HG03457 (cell line): ENCODE data around the gene CNNM1.

Experiments used
- ATAC-seq: cut with Tn5 transposase; IDR thresholded peaks from one replicate; pipeline ENCODE4 v1.9.1; 2021; ENCODE audit warnings: moderate number of reproducible peaks; ENCODE audit not compliant: unreplicated experiment

The CNNM1 gene

DNA sequence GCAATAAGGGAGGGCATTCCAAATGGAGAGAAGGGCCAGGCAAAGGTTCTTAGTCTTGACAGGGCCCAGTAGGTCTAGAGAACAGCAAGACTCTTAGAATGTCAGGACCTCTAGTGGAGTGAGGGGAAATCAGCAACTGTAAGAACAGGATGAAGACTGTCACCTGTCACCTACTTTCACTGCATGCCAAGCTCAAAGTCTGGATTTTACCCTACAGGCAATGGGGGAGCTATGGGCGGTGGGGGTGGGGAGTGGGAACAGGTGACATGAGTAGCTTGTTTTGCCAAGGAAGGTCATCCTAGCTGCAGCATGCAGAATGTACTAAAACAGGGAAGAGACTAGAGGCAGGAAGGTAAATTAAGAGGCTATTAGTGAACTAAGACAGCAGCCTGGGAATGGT is 82.9 kb downstream of the CNNM1 start:
- ATAC-seq = no peak

DNA sequence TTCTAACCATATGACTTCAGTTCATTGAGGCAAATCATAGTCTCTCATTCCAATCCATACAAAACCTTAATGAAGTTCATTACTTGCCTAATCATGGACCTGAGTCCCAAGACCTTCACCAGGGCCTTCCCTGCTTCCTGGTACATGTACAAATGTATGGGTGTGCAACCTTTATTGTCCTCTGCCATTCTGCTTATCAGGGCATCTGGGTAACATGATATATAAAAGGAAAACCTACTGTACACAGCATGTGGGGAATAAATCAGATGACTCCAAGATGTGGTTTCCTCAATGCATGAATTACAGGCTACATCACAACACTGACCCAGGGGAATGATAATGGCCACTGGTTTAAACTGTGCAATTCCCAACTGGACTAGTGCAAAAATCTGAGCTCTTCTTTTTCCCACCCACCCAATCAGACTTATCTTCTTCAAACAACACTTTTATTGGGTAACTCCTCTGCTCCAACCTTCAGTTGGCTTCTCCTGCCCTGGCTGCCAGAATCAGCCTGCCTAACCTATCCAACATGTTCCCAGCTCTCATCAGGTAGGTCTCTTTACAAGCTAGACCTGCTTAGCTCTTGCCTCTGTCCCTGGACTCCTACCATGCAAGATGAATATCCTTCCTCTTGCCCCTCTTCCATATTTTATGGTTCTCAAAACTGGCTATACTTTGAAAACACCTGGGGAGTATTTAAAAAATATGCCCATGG is 89.9 kb downstream of the CNNM1 start:
- no peak for ATAC-seq

DNA sequence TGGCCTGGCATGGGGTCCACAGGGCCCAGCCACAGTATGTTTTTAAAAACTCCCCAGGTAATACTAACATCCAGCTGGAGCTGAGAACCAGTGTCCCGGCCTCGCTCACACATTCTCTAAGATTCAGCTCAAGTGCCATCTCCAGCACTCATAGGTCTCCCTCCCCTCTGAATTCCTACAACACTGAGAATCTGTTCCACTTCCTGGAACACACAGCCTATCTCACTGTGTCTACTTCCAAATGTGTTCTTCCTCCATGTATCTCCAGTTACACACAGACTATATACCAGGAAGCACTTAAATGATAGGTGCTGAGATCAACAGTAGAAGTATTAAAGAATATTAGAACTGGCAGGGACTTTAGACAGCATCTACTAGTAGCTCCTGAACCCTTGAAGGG is 90.5 kb downstream of the CNNM1 start:
- ATAC-seq = no peak

DNA sequence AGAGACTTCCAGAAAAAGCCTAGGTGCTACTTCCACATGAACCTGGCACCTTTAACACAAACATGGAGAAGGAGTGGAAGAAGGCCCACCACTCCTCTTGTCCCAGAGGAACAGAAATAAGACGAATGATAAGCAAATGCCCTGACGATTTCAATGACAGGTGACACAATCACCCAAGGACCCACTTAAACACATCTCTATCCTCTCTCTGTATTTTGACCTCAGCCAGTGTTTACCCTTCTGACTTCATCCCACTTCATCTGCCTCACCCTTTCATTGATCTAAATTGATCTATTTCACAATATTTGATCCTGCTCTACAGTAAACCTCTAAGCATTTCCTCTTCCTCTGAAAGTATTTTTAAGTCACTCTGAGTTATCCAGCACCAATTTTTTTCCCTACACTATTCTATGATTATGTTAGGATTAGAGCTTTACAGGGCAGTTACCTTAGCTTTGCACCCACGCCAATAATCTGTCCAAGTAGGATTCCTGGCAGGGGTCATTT is 92.1 kb downstream of the CNNM1 start:
- ATAC-seq = no peak

DNA sequence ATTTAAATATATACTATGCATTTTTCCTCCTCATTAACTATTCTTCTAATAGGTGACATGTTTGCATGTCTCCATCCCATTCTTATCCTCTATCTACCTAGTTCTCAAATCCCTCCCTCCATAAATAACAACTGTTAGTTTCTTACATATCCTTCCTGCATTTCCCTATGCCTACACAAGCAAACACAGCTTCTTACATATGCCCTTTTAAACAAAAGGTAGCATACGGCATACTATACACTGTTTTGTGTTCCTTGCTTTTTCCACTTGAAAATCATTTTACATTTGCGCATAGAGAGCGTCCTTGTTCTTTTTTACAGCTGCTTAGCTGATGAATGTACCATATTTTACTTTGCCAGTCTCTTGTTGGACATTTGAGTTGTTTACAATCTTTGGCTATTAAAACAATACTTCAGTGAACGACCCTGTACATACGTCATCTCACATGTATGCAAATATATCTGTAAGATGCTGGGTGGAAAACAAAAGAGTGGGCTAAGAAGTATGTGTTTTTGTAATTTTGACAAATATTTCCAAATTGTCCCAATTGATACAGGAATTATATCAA is 93.5 kb downstream of the CNNM1 start:
- no peak for ATAC-seq

DNA sequence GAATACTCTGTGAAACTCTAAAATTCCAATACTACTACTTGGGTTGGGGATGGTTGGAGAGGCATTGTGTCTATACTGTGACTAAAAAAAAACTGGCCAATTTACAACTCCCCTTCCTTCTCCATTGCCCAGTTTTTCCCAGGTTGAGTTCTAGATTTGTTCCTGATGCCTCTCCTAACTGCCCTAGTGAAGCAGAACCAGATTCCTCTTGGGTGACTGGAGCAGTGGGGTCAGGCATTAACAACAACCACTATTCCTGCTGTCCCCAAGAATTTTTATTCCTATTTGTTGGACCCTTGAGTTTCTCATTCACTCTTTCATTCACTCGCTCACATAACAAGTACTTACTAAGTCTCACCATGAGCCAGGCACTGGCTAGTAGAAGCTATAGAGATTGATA is 95.5 kb downstream of the CNNM1 start:
- ATAC-seq = no peak

DNA sequence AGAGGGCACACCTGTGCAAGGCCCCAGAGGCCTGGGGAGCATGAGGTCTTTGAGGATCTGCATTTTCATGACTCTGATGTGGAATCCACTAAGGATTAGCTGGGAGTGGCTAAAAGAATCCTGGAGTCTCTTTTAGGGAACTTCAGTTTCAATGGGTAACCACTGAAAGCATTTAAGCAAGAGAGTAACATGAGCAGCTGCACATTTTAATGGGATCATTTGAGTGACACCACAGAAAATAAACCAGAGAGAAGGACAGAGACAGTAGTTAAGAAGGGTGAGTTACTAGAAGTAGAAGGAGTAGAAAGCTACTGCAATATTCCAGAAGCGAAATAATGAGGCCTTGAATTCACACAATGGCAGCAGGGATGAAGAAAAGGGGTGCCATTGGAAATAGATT is 96.0 kb downstream of the CNNM1 start:
- ATAC-seq = no peak

DNA sequence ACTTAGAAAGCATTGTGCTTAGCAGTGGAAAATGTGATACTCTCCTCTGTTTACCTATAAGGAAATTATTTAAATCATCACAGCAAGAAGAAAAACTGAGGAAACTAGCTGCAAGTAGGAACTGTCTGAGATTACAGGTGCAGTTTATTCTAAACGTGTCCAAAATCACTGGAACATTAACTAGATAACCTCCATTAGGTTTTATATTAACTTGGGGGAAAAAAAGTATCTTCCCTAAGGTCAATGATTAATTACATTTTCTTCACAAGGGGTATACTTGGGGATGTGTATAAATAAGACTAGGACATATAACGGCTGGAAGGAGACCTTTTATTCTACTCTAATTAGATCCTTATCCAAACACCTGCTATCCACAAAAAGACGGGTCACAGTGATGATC is 97.5 kb downstream of the CNNM1 start:
- ATAC-seq = no peak

DNA sequence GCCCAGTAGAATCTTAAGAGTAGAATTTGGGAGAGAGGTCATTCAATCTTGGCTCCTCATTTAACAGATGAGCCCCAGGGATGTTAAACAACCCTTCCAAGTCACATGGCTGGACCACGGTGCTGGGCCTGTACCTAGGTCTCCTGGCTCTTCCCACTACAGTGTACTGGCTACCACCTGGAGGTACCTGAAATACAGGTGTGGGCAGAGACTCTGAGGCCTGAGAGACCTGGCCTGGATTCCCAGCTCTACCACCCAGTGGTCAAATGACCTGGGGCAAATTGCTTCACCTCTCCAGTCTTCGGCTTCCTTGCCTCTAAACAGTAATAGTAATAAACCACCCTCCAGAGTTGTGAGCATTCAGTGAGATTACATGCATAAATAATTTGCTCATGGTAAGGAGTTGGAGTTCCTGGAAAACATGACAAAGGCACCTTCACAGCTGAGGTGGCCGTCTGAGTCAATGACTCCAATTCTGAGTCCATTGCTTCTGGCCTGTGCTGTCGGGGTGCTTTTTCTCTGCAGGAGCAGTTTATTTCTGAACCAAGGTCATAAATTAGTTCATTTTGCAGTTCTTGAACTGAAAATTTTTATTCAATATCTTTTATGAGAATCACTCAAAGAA is 98.5 kb downstream of the CNNM1 start:
- no peak for ATAC-seq

DNA sequence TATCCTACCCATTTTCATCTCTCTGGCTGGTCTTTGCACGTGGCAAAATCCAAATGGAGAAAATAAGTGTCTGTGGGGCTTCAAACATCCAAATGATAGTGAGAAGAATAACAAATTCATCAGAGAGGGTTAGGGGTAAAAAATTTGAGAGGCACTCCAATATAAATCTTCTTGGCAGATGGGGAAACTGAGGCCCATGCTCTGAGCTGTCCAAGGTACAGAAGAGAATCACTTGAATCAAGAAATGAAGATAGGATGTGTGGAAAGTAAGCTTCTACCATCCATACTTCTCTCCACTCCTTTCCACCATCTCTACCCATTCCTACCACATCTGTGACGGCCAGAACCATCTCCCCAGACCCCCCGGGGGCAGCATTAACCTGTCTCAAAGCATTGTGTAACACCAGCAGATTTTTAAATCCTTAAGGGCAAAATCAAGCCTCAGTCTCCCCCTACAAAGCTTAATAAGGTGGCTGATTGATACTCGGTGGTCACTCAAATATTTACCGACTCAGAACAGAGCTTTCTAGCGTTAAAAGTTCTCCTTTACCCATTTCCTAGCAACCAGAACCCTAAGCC is 100.5 kb downstream of the CNNM1 start:
- ATAC-seq = no peak

DNA sequence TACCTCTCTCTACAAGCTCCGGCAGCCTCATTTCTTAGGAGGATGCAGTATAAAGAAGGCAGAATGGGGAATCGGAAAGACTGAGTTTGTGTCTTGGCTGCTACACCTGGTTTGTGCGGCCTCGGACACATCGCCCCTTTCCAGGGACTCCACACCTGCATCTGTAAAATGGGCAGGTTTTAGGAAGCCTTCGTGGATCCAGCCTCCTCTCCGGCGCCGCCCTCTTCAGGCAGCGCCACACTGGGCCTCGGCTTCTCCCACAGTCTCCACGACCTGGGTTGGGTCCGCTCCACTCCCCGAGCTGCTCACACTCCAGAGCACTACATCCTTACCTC is 100.9 kb downstream of the CNNM1 start:
- peak; percentile 2 for ATAC-seq

DNA sequence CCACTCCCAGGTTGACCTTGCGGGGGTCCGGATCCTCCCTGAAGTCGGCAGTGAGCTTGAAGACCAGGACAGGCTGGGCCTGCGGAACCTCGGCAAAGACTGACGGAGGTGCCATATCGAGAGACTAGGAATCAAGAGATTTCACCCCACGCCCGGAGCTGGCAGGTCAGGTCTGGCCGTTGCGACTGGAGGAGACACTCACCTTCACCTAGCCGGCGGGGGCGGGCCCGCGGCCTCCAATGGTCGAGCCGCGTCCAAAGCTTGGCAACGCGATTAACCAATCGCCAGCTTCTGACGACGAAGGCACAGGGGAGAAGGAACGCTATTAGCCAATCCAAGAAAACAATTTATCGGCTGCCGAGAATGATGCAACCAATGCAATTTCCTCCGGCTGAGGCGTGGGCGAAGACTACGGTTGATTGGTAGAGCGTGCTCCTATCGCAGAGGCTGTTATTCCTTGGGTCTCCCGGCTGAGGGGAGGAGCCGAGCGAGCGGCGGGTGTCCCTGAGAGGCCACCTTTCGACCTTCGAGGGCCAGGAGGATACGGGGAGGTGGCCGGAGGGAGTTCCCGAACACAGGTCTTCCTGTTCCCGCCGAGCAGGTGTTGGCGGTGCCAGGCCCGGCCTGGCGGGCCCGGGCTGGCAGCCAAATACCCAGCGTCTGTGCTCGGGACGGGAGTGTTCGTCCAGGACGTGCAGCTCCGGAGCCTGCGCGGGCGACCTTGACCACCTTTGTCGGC is 101.5 kb downstream of the CNNM1 start, which contains the start of gene GOT1:
Gene GOT1, minus strand, starts transcription at position 174 of the 739 bp plus-strand sequence. Its CDS starts 59 bp downstream, at position 115.
- peak; percentile 91 for ATAC-seq

DNA sequence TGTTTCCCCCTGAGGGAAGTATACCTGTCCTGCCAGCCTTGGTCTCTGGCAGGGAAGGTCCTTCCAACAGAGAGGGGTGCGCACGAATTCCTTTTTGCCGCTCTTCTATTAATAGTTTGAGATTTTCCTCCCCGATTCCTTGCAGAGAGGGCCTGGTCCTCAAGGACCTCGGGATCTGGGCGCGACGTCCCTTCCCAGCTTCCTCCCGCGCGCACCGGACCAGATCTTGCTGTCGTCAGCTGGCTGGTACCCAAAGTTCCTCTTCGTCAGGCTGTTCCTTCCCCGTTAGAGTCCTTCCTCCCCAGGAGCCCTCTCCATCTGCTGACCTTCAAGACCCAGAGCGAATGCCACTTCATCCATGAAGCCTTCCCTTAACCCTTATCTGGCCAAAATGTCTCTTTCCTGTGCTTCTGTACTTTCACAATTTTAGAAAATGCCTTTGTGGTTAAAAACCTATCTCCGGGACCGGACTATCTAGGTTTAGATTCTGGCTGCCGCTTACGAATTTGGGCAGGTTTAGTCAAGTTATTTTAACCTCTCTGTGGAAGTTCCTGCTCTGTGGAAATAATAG is 102.1 kb downstream of the CNNM1 start:
- ATAC-seq = no peak

DNA sequence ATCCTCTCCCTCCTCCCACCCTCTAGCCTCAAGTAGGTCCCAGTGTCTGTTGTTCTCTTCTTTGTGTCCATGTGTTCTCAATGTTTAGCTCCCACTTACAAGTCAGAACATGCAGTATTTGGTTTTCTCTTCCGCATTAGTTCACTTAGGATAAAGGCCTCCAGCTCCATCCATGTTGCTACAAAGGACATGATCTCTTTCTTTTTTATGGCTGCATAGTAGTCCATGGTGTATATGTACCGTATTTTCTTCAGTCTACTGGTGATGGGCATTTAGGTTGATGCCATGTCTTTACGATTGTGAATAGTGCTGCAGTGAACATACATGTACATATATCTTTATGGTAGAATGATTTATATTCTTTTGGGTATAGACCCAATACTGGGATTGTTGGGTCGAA is 102.9 kb downstream of the CNNM1 start:
- ATAC-seq = no peak

DNA sequence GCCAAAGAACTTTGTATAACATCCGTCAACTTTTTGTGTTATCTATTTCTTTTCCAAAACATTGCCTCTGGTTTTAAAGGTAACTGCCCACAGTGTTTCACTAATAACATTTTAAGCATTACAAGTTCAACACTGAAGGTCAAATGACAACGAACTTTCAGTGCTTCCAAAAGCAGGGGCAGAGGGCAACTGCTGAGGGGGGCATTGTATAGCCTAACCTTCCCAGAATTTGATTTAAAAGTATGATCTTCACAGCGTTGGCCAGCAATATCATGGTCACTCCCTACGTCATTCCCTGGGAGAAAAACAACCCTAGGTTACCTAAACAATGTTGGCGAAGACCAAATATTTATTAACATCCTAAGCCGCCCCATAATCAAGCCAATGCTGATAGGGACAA is 103.7 kb downstream of the CNNM1 start:
- no peak for ATAC-seq

DNA sequence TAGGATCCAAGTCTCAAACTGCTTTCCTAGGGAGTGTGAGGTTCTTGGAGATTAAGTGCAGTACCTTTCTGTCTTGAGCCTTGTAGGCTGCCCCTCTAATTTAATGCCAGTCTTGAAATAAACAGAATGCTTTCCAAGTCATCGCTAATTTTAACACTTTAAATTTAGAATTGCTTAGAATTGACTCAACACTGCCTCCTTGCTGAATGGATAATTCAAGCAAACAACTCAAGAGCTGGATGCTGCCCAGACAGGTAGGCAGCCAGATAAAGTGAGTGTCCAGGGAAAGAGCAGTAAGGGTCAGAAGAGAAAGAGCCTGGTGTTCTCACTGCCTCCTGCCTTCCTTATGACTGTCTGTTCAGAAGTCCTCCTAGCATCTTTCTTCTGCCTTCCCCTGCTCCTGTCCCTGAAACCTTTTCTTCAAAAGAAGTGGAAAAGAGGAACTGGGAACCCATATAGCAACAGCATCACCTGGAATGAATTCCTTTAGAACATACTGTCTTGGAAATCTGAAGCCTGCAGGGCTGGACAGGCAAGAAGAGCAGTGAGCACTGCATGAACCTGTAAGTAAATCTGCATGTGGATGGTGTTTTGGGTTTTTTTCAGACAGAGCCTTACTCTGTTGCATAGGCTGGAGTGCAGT is 104.3 kb downstream of the CNNM1 start:
- no peak for ATAC-seq

DNA sequence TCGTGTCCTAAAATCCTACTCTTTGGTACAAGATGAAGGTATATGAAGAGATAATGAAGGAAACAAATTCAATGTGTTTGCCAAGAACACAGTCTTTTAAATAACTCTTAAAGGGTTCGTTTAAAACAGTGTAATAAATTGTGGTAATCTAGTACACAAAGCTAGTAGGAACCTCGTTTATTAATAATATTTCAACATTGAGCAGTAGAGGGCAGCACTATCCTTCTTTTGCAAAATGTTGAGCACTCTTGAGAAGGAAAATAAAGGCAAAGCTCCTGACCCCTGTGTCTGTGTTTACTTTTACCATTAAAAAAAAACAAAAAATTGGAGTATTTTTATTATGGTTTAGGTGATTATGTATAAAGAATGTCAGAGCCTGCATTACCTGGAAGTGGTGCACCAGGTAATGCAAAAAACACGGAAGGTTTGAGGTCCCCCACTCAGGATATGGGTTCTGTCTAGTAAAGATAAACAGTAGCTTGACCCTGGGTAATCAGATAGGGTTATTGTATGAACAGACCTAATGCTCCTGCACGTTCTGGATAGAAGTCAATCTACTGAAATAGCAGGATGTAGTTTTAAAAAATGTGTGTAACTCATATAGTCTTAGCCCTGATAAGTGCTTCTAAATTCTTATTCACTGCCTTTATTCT is 107.0 kb downstream of the CNNM1 start:
- ATAC-seq = no peak

DNA sequence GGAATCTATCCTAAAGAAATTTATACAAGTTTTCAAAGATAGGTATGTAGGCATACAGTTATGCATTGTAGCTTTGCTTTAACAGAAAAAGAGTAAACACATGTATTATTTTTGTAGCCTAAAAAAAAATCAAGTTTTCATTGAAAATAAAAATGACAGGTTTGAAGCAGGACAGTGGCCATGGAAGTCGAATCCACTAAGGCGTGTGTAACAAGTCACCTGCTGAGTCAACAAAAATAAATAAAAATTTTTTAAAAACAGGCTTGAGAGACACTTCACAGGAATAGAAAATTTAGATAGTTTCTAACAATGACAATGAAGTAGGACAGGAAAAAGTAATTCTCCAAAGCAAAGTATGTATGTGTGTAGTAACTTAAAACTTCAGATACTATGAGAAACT is 109.7 kb downstream of the CNNM1 start:
- no peak for ATAC-seq

DNA sequence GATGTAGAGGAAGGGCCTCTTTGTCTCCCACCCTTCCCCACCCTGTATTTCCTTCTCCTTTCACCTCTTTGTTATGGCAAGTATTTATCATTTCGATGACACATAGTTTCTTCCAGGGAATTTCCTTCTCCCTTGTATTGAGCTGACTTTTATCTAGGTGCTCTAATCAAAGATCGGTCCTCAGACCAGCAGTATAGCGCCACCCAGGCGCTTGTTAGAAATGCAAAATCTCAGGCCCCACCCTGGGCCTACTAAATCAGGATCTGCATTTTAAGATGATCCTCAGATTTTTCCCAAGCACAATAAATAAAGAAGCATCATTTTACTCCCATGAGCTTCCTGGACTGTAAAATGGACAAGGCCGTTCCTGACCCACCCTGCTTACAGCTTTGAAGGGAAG is 113.2 kb downstream of the CNNM1 start:
- no peak for ATAC-seq

DNA sequence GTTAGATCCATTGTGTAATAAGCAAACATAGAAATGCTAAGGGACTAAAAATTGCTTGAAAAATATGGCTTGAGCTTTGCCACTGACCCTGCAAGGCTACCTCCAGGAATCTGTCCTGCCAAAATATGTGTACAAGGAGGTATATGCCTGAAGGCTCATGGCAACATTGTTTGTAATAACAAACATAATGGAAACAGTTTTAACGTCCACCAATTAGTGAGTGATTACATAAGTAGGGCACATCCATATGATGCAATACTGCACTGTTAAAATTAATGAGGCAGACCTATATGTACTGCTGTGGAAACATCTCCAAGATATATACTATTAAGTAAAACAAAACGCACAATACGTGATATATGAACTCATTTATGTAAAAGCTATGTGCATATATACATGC is 114.3 kb downstream of the CNNM1 start:
- no peak for ATAC-seq
